IMR-90 (cell line): Measurements from ENCODE around the gene COL23A1.

ENCODE experiments used
- CTCF ChIP-seq: conservative IDR thresholded peaks from 2 replicates; pipeline ENCODE4 v1.5.1; 2012; ENCODE audit warnings: mild to moderate bottlenecking, low read depth, low read length, improper control_type of control experiment
- POLR2A ChIP-seq: IDR thresholded peaks from 2 replicates; pipeline ENCODE4 v1.6.1; 2012; ENCODE audit warnings: mild to moderate bottlenecking, low read depth, low read length

- TF ChIP-seq POLR2A = no peak
- TF ChIP-seq CTCF = no peak
Observed at GRCh38 chr5:178473854-178474253, 116.3 kb downstream of the COL23A1 start.
